AG08395 (cell line): ENCODE results near the gene IWS1.
"Not testable (repeated sequence)": the region's sequence is repeated elsewhere in the genome, so short reads cannot be mapped to it uniquely, and the experiment has no call there.

Experiments
- DNase-seq: peaks from one replicate; pipeline ENCODE4 v3.0.0; 2012; ENCODE audit warnings: mixed read lengths, low spot score

The IWS1 gene

GRCh38 chr2:127560201-127560930, 34.1 kb upstream of the IWS1 start:
- DNase-seq: peak; percentile 25

GRCh38 chr2:127559454-127559853, 33.2 kb upstream of the IWS1 start:
- DNase-seq: no peak

- DNase-seq: no peak
Measured at GRCh38 chr2:127558911-127559310, 32.6 kb upstream of the IWS1 start.

GRCh38 chr2:127552846-127553245, 26.6 kb upstream of the IWS1 start:
- DNase-seq: no peak

GRCh38 chr2:127552336-127552735, 26.0 kb upstream of the IWS1 start:
- no peak for DNase-seq

- no peak for DNase-seq
Measured at GRCh38 chr2:127551221-127551930, 25.1 kb upstream of the IWS1 start.

GRCh38 chr2:127546797-127547196, 20.5 kb upstream of the IWS1 start:
- no peak for DNase-seq

GRCh38 chr2:127545796-127546195, 19.5 kb upstream of the IWS1 start:
- DNase-seq: no peak

GRCh38 chr2:127545189-127545588, 18.9 kb upstream of the IWS1 start:
- DNase-seq: no peak

GRCh38 chr2:127543013-127543501, 16.8 kb upstream of the IWS1 start:
- DNase-seq: not testable (repeated sequence)

- DNase-seq: no peak
Measured at GRCh38 chr2:127542231-127542630, 15.9 kb upstream of the IWS1 start.

GRCh38 chr2:127541809-127542208, 15.5 kb upstream of the IWS1 start:
- no peak for DNase-seq

GRCh38 chr2:127537644-127538043, 11.4 kb upstream of the IWS1 start:
- no peak for DNase-seq

GRCh38 chr2:127536707-127537541, 10.6 kb upstream of the IWS1 start:
- DNase-seq: no peak

GRCh38 chr2:127535918-127536317, 9.6 kb upstream of the IWS1 start:
- no peak for DNase-seq

GRCh38 chr2:127535422-127535901, 9.2 kb upstream of the IWS1 start, which contains the start of gene MYO7B:
TSS of gene MYO7B (plus strand) at chr2:127535683. CDS start at chr2:127559723, 24,040 bp downstream.
- no peak for DNase-seq

GRCh38 chr2:127532296-127532695, 6.0 kb upstream of the IWS1 start:
- no peak for DNase-seq

- DNase-seq: peak; percentile 46
Measured at GRCh38 chr2:127531221-127531648, 4.9 kb upstream of the IWS1 start.

GRCh38 chr2:127530245-127531140, 4.2 kb upstream of the IWS1 start:
- DNase-seq: no peak

GRCh38 chr2:127529416-127529815, 3.1 kb upstream of the IWS1 start:
- not testable (repeated sequence) for DNase-seq

GRCh38 chr2:127528487-127528886, 2.2 kb upstream of the IWS1 start:
- no peak for DNase-seq
